Stimulated activated CD8-positive, alpha-beta memory T cell treated with anti-CD3 and anti-CD28 coated beads, Interleukin-2, amount 100 ng/mL, for 1 hour (primary cell): ENCODE results near the gene RAB23.

Experiments used
- DNase-seq, 2 donors: peaks; one replicate each; pipeline ENCODE4 v3.0.0-alpha.2; 2020; ENCODE audit warnings: low read depth in 2 of 2

Gene RAB23

DNA sequence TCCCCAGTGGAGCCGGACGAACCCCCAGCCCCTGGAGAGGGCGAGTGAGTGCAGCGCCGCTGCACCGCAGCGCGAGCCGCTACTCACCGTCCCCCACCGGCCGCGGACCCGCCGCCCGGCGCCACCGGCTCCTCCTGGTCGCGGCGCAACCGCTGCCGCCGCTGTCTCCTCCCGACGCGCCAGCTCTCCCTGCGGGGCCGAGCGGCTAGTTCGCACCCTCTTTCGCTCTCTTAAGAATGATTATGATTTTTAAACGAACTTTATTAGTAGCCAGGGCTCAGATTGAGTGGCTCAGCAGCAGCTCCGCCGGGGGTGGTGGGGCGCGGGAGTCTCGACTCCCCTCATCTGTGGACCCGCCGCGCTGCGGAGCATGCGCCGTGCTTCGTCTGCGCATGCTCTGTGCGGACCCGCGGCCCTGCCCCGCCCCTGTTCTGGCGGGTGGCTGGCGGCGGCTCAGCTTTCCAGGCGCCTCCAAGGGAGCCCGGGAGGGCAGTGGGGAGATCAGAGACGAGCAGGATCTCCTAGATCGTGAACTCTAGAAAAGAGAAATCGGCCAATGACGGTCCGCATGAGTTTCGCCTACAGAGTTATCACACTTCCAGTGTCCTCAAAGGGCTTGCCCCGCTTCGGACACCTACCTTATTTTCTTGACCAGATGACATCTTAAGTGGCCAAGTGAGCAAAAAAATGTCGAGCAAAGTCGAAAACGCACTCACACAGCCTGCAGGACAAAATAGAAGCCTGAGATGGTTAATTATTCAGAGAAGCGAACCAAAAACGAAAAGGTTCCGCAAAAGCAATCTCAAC lies at the start of gene RAB23:
RAB23 (minus strand) TSS at position 372 of the 807 bp plus-strand sequence. CDS start 11,927 bp downstream, outside the sequence.
- DNase-seq: peak; percentile 71

DNA sequence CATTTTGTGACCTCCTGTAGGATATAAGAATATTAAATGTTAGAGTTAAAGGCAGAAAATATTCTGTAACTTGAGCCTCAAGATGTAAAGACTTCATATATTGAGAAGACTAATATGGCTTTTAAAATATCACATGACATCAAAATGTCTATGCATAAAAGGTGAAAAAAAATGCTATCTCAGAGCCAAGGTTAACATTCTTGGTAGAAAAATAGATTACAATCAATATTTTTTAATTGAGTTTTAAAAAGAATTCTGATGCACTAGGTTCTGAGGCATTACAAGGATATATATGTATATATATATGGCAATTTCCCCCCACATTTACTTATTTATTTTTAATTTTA lies 46.2 kb upstream of the RAB23 start:
- no peak for DNase-seq

DNA sequence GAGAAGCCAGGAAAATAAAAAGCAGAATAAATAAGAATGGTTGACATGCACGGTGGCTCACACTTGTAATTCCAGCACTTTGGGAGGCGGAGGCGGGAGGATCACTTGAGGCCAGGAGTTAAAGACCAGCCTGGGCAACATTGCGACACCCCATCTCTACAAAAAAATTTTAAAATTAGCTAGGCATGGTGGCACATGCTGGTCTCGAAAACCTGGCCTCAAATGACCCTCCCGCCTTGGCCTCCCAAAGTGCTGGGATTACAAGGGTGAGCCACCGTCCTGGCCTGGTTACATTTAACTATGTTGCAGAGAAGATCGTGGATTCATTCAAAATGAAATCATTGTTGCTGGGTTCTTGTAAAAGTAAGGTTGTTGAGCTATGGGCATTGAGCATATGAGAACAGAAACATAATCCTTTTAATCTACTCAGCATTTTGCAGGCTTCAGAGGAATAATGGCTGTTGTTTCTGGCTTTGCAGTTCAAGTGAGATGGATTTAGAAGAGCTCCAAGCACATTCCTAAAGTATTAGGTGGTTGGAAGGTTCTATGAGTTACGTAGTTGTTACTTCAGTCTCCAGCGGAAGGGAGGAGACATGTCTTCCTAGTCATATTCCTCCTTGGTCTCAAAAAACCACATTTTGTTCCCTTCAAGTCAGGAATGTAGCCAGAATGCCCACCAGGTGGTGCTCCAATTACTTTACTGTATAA lies 45.6 kb upstream of the RAB23 start:
- peak in 1 of 2 donors; percentile 10 for DNase-seq

DNA sequence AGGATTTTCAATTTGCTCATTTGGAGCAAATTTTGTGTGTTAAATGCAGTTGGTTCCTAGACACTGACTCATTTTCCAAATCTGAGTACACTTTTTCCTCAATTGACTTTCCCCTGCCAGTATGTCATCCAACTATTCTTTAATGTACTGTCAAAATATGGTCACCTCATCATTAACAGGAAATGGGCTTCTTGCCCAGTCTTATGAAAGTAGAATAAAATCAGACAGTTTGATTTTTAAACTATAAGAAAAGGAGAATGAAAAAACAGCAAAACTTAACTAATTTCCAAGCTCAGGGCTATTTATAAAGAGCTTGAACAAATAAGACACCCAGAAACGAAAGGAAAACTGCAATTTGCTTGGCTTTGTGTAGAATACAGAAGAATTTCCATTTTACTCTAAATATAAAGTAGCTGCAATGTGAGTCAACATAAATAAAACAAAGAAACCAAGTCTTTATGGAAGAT lies 43.7 kb upstream of the RAB23 start:
- no peak for DNase-seq

GRCh38 chr6:57263739-57264138 lies 41.6 kb upstream of the RAB23 start:
- no peak for DNase-seq

DNA sequence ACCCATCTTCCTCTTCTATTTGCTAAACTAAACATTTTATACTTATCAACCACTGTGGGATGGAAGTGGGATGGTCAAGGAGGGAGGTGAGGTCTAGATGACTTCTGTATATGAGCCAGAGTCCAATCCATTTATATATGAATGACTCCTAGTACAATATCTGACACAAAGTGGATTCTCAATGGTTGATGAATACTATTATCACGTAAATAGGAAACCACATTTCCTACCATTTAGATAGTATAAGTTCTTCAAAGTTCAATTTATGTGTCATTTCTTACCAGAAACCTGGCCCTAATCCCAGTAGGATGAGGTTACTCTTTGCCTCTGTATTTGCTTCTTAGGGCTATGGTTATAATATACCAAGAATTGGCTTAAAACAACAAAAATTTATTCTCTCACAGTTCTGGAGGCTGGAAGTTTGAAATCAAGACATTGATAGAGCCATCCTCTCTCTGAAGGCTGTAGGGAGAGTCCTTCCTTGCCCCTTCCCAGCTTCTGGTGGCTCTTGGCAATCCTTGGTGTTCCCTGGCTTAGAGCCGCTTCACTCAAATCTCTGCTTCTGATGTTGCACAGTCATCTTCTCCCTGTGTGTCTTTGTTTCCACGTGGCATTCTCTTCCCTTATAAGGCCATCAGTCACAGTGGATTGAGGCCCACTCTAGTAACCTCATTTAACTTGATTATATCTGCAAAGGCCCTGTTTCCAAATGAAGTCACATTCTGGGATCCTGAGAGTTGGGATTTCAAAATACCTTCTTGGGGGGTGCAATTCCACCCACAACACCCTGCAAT lies 41.0 kb upstream of the RAB23 start:
- no peak for DNase-seq

DNA sequence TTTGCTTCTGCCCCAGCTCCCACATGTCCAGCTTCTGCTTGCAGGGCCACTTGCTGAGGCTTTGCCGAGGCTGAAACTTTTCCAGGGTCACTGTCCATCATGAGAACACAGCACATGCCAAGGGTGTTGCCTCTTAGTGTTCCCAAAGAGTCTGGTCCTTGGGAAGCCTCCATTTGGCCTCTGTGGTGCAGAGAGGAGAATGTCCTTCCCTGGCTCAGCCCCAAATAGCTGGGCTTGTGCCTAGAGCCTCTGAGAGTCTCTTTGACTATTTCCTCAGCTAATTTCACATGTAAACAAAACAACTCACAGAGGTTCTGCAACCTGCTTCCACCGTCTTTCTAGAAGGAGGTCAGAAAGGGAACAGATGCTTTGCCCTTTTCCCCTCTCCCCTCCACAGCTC lies 40.4 kb upstream of the RAB23 start:
- DNase-seq: no peak

DNA sequence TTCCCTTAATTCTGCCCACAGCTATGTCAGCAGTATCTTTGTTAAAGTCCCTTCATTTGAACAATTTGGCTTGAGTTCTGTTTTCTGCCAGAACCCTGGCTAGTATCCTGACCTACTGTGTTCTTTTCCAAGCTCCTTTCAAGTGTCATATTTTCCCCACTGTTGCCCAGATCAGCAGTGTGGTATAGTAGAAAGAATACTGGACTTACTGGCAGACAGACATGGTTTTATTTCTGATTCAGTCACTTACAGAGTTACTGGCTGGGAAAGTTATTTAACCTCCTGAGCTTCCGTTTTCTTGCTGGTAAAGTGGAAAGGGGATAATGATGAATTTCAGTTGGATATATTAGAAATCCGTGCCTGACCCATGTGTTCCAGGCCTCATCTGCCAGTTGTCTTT lies 39.8 kb upstream of the RAB23 start:
- no peak for DNase-seq

GRCh38 chr6:57259064-57259463 lies 37.0 kb upstream of the RAB23 start:
- no peak for DNase-seq

DNA sequence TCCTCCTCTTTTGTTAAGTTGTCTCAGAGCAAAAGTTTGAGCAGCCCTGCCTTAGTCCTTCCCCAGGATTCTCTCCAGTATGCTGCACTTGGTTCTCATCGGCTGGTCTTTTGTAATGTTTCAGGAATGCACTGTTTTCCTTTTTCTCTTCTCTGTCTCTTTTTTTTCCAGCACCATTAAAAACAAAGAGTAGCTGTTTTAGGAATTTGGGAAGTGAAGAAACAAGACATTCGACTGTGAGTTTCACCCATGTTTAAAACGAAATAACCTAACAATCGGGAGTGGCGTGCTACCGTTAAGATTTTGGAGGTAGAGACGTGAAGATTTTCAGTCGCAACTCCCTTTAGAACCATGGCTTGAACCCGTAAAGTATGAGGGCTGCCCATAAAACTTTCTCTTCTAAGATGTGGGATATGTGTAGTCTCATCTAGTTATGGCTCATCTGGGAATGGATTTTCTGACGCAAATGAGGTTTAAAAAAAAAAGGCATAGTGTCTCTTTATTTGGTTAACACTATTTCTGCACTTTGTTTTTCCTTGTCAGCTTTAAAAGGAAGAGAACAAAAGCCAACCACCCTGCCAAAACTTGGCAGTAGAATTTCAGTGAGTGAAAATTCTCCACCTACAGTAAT lies 35.9 kb upstream of the RAB23 start:
- DNase-seq: no peak

GRCh38 chr6:57256541-57256940 lies 34.4 kb upstream of the RAB23 start:
- DNase-seq: no peak

GRCh38 chr6:57255451-57256169 lies 33.5 kb upstream of the RAB23 start:
- no peak for DNase-seq

GRCh38 chr6:57254055-57254717 lies 32.1 kb upstream of the RAB23 start:
- no peak for DNase-seq

DNA sequence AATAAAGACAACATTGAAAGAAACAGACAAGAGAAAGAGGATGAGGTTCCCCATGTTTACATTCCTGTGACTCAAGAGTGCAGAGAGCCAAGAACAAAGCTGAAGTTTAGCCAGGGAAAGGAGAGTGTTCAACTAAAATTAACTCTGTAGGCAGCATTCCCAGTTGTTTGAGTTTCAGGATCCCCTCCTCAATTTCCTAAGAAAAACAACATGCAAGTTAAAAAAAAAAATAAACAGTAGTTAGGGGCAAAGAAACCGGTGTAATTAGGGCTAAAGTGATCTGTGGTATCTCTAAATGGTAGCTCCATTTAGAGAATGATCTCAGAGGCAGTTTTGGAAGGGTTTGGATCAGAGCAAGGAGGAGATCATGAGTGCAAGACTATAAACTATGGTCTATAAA lies 30.9 kb upstream of the RAB23 start:
- DNase-seq: no peak

DNA sequence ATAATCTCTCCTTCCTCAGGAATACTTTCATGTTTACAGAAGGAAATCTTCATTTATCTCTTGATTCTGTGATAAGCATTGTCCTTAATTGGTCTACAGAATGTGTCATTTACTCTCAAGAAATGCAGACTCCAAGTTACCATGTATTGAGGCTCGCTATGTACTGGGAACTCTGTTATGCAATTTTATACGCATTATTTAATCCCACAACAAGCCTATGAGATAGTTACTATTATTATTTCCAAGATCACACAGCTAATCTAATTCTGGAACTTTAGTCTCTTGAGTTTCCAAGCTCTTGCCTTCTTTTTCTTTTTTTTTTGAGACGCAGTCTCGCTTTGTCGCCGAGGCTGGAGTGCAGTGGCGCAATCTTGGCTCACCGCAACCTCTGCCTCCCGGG lies 30.0 kb upstream of the RAB23 start:
- DNase-seq: no peak

DNA sequence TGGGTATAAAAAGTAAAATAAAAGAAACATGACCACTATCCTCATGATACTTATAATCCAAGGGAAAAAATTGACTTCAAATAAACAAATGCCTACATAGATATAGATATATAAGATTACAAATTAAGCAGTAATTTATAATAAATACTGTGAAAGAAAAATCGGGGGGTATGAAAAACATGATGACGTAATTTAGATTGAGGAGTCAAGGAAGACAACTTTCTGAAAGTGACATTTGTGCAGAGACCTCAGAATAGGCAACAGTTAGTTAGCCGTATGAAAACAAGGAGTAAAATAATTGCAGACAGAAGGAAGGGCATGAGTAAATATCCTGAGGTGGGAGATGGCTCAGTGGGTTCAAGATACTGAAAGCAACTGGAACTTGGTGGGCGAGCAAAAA lies 28.2 kb upstream of the RAB23 start:
- DNase-seq: no peak

GRCh38 chr6:57248311-57248895 lies 26.3 kb upstream of the RAB23 start:
- DNase-seq: no peak

GRCh38 chr6:57247603-57248002 lies 25.5 kb upstream of the RAB23 start:
- DNase-seq: no peak

- DNase-seq: no peak
These were observed 24.2 kb upstream of the RAB23 start for GRCh38 chr6:57246307-57246706.

- no peak for DNase-seq
These were observed 21.8 kb upstream of the RAB23 start for GRCh38 chr6:57243954-57244353.
